Measurements from ENCODE around the gene ACTR3.
A peak's percentile ranks its signal among the peaks of the same experiment; 100 is the strongest.

The ACTR3 gene

DNA sequence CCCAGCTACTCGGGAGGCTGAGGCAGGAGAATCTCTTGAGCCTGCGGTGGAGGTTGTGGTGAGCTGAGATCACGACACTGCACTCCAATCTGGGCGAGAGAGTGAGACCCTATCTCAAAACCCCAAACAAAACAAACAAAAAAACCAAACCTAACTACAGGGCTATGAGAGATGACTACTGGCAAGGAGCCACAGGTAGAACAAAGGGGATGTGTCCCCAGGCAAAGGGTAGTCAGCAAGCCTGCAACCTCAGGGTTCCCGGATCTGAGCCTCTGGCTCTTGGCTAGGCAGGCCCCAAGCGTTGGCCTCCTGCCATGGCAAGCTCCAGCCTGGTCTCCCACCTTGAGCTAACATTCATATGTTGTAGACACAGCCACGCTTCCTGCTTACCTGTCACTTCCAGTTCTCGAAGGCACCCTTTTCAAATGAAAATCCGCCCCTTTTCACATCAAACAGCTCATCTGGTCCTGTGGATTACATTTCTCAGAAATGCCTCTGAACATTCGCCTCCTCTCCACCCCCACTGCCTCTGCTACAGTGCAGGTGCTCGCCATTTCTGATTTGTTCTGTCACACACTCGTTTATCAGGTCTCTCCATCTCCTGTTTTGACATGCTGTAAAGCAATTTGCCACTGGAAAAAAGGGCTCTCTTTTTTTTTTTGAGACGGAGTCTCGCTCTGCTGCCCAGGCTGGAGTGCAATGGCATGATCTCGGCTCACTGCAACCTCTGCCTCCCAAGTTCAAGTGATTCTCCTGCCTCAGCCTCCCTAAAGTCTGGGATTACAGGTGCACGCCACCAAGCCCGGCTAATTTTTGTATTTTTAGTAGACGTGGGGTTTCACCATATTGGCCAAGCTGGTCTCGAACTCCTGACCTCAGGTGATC lies 13.1 kb upstream of the ACTR3 start:
- DNase-seq = peak; percentile 61
- ATAC-seq = peak; percentile 84

DNA sequence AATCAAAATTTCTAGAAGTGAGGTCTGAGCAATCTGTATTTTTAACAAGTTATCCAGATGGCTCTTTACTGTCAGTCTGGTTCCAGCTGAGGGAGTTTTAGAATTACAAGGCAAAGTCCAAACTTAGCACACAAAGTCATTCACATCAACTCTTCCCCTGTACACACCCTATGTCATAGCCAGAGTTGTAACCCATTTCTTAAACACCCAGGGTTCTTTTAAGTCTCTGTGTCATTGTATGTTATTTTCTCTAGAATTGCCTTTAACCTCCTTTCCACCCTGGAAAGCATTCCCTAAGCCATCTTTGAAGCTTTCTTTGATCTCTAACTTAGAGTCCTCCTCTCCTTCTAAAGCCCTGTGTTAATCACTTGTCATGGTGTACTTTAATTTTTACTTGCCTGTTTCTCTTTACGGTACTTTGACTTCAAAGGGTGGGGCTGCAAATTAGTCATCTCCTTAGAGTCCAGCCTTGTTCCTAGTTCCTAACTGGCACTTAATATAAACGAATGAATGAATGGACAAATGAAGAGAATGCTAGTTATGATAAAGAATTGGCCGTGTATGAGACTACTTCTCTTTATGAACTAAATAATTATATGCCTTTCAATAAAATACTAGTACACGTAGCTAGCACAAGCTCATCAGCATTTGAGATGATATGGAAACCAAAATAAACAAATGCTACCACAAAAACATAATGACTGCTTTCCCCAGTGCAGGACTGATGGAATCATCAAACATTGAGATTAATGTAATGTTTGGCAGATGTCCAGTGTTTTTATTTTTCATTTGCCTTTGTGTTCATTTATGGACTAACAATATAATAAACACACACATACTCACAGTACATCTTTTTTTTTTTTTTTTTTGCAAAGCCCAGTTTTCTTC lies 11.9 kb upstream of the ACTR3 start:
- DNase-seq (no peak), ATAC-seq (no peak)

DNA sequence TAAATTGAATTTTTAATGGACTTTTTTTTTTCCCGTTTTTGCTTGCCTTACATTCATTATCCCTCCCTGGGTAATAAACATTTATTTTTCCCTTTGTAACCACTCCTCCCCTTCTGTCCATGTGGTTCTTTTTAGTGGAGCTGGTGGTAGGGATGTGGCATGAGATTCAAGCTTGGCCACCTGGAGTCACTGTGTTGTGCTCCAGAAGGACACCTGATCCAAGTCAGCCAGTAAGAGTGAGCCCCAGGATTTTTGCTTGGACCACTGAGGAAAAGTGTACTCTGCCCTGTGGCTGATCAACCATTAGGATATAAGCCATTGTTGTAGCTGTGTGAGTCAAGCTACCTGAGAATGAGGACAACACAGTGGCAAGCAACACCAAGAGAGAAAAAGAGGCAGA lies 11.1 kb upstream of the ACTR3 start:
- ATAC-seq = no peak

DNA sequence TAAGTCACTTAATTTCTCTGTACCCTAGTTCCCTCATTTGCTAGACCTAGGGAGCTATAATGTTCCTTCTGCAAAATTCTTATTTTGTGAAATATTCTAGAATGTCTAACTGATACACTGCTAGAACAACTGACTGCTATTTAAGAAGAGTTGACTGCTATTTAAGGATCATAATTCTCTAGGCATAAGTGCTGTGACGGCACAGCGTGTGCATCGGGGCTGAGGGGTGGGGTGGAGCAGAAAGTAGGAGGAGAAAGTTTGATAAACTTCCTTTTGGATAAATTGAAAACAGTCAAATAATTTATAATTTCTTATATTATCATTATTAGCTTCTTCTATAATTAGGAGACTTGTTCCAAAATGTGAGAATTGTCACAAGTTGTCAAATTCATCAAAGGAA lies 10.4 kb upstream of the ACTR3 start:
- DNase-seq = no peak
- no peak for ATAC-seq

More for the DNA sequence above, 11.1 kb upstream of the ACTR3 start:
- no peak for DNase-seq

DNA sequence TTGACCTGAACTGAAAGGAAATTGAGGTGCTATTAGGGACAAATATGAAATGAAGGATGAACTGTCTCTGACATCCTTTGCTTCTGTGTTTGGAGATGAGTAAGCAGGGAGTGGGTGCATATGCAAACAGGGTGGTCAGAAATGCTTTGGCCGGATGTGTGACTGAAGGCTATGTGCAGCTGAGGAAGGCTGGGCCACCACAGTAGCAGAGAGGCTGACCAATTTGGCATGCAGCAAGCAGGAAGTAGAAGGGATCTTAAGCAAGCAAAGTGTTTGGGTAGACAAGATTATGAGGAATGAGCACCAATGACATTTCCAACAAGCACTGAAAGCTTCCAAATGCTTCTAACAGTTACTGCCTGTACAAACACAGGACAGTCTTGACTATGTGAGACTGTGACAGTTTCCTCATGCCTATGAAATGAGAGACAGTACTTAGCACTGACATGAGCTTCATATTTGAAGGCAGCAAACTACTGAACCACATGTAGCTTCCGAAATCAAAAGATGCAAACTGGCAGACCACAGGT lies 3.3 kb upstream of the ACTR3 start:
- DNase-seq (peak; percentile 66), ATAC-seq (peak; percentile 35)

DNA sequence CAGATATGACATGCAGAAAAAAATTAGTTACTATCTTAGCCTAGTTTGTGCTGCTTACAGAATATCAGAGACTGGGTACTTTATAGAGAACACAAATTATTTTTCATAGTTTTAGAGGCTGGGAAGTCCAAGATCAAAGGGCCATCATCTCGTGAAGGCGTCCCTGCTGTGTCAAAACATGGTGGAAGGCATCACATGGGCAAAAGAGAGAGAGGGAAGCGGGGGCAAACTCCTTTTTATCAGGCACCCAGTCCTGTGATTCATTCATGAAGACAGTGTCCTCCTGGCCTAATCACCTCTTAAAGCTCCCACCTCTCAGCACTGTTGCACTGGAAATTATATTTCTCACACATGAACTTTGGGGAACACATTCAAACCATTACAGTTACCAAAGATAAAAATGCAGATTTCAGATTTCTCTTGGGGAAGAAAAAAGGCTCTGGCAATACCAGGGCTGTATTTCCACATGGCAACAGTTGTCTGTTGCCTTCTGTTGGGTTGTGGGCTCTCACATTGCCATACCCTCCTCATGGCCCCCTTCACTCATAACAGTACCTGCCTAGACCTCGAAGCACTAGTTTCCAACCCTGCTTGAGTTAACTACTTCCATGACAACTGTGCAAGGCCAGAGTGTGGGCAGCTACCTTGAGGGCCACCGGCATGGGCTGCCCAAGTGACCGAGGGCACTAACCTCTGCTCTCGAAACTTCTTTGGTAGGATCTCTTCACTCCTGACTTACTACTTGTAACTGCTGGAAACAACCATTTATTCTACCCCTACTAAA lies 2.7 kb upstream of the ACTR3 start:
- DNase-seq = no peak
- ATAC-seq = no peak

DNA sequence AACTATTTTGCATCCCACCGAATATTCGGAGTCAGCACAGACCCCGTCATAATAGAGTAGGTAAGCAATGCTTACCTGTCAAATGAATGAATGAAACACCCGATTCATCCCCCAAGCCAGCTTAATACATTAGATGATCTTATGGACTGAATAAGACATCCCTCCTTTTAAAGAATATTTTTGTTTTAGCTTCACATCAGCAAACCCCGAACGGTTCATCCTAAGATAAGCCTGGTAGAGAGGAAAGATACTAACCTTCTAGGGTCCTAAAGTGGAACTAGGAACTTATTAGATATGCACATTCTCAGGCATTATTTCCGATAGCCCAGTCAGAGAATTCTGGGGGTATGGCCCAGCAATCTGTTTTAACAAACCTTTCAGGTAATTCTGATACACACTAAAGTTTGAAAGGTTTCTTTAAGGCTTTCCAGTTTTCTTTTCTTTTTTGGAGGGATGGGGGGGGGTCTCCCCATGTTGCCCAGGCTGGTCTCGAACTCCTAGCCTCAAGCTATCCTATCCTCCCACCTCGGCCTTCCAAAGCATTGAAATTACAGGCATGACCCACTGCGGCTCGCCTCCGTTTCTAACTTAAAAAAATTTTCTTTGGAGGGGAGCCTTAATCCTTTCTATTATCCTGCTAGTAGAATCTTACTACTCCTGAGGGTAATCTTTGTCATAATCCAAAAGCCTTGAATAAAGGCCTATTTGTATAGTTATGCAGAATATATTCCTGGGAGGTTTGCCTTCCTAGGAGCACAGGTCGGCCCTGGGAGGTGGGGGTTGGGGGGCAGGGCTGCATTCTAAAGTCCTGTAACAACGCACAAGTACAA lies 1.0 kb upstream of the ACTR3 start:
- ATAC-seq (no peak), DNase-seq (no peak)

DNA sequence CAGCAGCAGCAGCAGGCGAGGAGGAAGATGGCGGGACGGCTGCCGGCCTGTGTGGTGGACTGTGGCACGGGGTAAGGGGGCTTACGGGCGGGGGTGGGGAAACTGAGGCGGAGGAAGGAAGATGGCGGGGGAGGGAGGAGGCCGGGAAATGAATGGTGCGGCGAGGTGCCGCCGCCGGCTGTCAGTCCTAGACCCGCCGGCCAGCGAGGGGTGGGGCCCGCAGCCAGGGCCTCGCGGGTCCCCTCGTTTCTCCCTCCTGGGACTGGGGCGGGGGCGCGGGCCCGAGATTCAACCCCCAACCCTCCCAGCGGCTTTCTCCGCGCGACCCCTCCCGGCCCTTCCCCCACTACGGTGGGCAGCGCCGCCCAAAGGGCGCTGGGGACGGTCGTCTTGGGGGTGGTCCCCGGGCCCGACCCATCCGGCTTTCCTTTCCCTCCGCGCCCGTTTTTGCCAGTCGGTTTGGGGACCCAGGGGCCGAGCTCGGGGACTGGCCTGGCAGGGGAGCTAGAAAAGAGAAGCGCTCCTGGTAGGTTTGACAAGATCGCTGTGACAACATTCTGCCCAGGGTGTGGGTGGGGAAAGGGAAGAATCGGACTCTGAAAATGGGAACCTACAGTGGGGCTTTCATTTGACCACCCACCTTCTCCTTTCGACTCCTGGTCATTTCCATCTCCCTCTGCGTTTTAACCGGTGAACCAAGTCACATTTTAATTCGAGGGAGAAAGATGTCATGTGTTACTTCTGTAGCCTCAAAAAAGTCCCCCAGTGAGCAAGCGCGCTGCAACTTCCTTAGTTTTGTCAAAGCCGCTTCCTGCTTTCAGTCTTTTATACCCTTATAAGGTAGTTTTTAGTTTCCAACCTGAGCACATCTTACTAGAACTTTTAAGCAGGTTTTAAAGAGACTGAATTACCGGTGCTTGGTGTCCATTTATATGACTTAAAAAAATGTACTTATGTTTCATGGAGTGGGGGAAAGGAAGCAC lies 655 bp downstream of the ACTR3 start:
- DNase-seq (peak; percentile 68), ATAC-seq (peak; percentile 22)

DNA sequence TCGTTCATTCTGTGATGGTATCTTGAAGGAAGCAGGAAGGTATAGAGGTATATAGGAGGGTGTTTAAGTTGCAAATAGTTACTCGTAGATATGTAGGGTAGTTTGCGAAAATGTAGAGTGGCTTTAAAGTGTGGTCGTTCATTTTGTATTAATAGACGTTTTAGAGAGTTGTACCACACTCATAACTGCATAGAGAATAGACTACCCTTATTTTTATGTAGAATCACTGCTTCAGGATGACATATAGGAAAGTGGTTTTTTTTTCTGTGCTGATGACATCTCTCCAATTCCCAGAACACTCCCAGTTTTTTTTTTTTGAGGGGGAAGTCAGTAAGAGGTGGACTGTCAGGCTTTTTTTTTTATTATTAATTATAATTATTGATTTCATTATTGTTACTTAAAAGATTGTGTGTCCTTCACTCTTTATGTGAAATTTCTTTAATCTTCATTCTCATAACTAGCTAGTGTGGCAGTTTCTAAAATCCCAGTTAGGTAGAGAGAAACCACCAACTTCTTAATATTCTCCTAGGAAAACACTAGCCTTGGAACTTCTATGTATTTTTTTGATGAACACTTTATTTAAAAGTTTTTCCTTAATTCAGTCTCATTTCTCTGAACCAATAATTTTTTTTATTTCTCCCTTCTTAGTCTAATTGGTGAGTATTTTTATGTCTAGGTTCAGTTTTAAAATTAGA lies 1.5 kb downstream of the ACTR3 start:
- DNase-seq = no peak
- ATAC-seq = no peak

DNA sequence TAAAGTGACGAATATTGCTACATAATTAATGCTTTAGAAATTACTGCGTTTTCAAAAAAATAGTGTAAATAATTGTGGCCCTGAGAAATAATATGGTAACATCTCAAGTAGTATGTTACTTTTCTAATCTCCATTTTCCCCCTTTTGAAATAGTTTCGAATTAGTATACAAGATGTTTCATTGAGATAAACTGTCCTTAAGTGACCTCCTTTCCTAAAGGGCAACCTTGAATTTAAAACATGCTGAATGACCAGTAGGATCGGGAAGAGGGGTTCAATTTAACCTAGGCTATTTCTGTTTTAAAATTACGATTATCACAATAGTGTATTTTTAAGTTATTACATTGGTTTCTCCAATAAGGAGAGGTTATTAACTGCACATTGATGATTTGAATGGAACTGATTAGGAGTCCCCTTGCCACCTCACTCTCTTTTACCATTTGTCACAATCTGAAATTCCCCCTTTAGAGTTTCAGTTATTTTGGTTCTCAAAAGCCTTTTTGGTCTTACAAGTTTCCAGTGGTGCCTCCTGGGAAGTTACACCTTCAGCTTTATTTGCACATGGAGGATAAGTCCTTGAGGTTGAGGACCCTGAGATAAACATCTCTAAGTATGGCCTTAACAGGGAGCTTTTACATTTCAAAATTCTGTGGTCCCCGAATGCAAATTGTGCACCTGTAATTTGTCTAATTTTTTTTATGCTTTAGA lies 2.3 kb downstream of the ACTR3 start:
- ATAC-seq = no peak
- no peak for DNase-seq

DNA sequence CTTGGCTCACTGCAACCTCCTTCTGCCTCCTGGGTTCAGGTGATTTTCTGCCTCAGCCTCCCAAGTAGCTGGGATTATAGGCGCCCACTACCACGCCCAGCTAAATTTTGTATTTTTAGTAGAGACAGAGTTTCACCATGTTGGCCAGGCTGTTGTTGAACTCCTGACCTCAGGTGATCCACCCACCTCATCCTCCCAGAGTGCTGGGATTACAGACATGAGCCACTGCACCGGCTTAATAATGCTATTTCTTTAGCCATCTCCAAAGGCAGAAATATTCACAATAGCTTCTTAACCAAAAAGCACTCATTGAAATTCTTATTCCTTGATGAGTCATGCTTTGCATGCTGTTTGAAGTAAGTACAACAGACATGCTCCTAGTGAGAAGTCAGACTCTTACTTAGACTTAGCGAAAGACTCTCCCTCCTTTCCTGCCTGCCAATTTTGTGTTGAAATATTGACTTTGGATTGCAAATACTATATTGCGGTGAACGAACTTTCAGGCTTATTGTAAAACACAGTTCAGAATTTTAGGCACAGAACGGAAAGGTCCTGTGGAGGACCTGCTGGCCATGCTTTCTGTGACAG lies 4.4 kb downstream of the ACTR3 start:
- ATAC-seq = no peak
- no peak for DNase-seq

DNA sequence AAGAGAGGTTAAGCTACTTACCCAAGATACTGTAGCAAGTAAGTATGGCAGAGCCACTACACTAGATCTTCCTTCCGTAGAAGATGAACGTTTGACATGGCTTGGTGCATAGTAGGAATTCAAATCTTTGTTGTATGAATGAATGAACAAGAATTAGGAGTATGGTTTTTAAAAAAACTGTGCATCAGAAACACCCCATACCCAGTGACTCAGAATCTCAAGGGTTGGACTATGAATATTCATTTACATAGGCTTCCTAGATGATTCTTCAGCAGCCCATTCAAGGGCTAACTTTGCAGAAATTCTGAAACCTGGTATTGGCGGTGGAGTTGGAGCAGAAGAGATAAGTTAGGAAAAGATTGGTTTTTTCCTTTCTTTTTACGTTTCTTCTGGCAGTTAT lies 5.4 kb downstream of the ACTR3 start:
- no peak for DNase-seq
- no peak for ATAC-seq

DNA sequence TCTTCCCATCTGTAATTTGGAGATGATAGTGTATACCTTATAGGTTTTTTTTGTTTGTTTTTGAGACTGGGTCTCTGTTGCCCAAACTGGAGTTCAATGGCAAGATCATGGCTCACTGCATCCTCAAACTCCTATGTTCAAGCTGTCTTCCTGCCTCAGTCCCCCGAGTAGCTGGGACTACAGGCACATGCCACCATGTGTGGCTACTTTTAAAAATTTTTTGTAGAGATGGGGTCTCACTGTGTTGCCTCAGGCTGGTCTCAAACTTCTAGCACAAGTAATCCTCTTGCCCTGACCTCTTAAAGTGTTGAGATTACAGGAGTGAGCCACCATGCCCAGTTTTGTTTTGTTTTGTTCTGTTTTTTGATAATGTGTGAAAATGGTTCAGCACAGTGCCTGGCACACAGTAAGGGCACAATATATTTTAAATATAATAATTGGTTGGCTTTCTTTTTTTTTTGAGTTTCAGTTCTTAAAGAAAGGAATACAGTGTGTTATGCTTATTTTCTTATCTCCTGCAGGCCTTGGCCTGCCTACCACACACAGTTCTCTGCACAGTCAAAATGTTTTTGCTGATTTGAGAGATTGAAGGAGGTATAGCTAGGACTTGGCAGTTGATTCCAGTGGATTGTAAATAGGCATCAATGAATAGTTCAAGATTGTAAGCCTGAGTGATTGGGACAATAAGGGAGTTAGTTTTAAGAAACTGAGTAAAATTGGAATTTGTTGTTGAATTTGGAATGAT lies 6.1 kb downstream of the ACTR3 start:
- DNase-seq = no peak
- ATAC-seq = no peak

DNA sequence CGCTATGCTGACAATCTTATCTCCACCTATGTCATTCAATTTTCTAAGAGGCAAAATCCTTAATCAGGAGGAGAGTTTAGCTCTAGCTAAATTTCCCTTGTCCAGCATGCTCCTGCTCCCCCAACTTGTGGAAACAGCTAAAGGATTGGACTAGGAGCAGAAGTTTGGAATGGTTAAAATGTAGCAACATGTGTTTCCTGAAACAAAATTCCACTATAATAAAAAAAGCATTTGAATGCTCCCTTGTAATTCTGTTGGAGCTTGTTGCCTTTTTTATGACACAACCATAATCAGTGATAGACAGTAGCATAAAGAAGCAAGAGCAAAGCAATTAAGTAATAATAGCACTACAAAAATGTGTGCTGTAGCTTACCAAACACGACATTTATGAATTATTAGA lies 6.9 kb downstream of the ACTR3 start:
- ATAC-seq (no peak), DNase-seq (no peak)

DNA sequence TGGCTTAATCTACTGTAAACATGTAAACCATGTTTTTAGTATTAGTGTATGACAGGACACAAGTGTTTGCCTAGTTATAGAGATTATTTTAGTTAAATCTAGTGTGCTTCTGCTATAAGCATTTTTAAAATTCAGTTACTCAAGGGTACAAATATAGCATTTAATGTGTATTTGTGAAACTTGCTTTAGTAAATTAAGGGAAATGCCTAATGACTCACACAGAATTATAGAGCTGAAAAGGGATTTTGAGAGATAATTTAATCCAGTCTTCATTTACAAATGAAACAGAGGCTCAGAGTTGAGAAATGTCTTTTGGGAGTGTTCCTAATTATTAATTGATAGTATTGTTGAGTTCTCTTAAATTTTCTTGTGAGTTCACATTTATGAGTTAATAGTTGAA lies 8.2 kb downstream of the ACTR3 start:
- ATAC-seq = no peak
- no peak for DNase-seq

DNA sequence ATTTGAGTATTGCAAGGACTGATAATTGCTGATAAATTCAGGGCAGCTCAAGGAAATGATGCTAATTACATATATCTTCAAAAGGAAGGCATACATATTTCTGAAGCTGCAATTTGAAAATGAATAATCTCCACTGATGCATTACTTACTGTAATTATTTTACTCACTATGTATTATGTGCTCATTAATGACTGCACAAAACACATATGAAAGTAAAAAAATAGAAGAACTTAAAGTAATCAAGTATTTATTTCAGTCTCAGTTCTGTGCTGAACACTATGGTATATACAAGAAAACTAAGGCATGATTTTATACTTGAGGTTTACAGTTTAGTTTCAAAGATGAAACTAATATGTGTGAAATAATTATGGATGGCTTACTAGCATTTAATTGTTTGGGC lies 9.3 kb downstream of the ACTR3 start:
- ATAC-seq = no peak

DNA sequence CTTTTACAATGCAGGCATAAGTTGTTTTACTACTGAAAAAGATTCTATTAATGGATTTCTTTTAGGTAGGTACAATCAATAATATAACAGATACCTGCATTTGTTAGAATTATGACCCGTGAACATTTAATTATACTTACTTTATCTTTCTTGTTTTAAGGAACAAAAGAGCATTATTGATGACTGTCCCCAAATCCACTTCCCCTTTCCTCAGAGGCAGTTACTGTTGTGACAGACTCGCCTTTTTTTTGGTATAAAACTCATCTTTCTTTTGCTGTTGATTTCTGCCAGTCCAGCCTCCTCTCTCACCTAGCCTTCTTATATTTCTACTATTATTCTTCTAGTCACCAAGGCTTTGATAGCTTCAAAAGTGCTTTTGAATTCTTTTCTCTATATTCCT lies 12.1 kb downstream of the ACTR3 start:
- no peak for DNase-seq
- no peak for ATAC-seq

More for the DNA sequence above, 9.3 kb downstream of the ACTR3 start:
- DNase-seq = no peak

DNA sequence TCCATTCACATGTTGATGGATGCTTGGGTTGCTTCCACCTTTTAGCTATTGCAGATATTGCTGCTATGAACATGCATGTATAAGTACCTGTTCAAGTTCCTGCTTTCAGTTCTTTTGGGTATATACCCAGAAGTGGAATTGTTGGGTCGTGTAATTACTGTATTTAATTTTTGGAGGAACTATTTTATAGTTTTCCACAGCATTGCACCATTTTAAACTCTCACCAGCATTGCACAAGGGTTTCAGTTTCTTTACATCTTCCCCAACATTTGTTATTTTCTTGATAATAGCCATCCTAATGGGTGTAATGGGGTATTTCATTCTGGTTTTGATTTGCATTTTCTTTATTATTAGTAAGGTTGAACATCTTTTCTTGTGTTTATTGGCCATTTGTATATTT lies 16.0 kb downstream of the ACTR3 start:
- ATAC-seq = no peak

More for the DNA sequence above, 16.0 kb downstream of the ACTR3 start:
- no peak for DNase-seq
